Fibroblast of mammary gland (primary cell): ENCODE data around the gene TMEM132A.
A peak's percentile ranks its signal among the peaks of the same experiment; 100 is the strongest.

ENCODE experiments used
- DNase-seq: peaks from one replicate; pipeline ENCODE4 v3.0.0-alpha.2; 2010; ENCODE audit warnings: low read depth
- H3K4me3 ChIP-seq: 2 replicates; pipeline ENCODE4 v1.5.1; 2011; ENCODE audit warnings: low read depth, mild to moderate bottlenecking, low read length, moderate library complexity; ENCODE audit not compliant: control insufficient read depth
- TF ChIP-seq, protein P1 (sequence below): conservative IDR thresholded peaks from 2 replicates; pipeline ENCODE4 v1.5.1; 2011; ENCODE audit warnings: low read depth, low read length, inconsistent platforms; ENCODE audit not compliant: control insufficient read depth, insufficient read depth

TMEM132A gene

DNA sequence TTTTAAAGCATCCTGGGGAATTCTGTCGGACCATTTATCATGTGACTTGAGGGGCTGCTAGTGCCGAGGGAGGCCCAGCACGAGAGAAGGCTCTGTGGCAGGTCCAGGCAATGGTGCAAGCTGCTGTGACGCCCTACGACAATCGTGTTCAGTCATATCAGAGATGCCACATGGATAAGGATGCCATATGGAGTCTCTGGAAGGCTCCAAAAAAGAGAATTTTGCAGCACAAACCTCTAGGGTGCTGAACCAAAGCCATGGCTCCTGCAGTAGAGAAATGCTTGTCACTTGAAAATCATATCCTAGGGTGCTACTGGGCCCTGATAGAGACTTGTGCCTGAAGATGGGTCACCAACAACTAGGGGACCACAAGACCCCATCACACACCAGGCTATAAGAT, 40.5 kb downstream of the TMEM132A start:
- H3K4me3 ChIP-seq, result no peak overlapping the region
- DNase-seq, result no peak

DNA sequence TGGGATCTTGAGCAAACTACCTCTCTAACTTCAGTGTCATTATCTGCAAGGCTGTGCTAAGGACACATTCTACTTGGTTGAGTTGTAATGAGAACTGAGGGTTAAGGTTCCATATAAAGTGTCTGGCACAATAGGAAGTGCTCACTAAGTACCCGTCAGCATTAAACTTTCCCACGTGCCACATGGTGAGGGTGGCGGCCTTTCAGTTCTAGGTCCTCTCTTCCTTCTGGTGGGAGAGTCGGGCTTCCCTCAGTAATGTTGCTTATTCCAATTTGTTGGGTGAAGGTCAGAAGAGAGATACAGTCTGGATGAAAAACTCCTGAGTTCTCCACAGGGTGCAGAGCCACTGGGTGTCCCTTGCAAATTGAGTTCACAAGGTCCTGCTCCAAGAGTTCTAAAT, 42.6 kb downstream of the TMEM132A start:
- no peak overlapping the region for H3K4me3 ChIP-seq
- DNase-seq, result no peak

More for the DNA sequence above, 40.5 kb downstream of the TMEM132A start:
- TF ChIP-seq, protein P1, sequence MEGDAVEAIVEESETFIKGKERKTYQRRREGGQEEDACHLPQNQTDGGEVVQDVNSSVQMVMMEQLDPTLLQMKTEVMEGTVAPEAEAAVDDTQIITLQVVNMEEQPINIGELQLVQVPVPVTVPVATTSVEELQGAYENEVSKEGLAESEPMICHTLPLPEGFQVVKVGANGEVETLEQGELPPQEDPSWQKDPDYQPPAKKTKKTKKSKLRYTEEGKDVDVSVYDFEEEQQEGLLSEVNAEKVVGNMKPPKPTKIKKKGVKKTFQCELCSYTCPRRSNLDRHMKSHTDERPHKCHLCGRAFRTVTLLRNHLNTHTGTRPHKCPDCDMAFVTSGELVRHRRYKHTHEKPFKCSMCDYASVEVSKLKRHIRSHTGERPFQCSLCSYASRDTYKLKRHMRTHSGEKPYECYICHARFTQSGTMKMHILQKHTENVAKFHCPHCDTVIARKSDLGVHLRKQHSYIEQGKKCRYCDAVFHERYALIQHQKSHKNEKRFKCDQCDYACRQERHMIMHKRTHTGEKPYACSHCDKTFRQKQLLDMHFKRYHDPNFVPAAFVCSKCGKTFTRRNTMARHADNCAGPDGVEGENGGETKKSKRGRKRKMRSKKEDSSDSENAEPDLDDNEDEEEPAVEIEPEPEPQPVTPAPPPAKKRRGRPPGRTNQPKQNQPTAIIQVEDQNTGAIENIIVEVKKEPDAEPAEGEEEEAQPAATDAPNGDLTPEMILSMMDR, result no peak

DNA sequence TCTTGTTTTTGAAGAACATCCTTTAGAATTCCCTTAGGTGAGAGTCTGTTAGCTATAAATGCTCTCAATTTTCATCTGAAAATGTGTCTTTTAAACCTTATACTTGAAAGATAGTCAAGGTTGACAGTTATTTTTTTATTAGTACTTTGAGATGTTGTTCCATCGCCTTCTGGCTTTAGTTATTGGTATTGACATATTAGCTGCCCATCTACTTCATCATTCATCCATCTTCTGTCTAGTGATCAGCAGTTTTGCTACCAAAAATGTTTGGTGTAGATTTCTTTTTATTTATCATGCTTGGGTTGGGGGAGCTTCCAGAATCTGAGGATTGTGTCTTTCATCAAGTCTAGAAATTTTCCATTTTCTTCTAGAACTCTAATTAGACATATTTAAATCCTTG, 44.0 kb downstream of the TMEM132A start:
- H3K4me3 ChIP-seq, result no peak overlapping the region
- TF ChIP-seq, protein P1, result no peak
- DNase-seq, result no peak

More for the DNA sequence above, 42.6 kb downstream of the TMEM132A start:
- TF ChIP-seq, protein P1, result no peak

DNA sequence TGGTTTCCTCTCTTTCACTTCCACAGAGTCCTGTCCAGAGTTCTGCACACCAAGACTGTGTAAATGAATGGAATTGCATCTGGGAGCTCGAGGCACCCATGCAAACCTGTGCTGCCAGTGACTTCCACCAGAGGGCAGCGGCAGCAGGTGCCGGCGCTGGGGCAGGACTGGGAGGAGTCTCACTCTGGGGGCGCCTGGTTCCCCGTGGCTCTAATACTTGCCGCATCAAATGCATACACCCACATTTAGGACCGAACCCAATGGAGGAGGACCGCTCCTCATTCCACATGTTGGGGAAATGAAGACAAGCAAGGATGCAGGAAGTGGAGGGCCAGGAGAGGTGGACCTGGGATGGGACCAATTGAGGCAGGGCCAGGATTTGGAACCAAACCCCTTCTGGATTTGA, 46.1 kb downstream of the TMEM132A start:
- TF ChIP-seq, protein P1, result peak; percentile 75
- no peak overlapping the region for H3K4me3 ChIP-seq
- peak; percentile 28 for DNase-seq

DNA sequence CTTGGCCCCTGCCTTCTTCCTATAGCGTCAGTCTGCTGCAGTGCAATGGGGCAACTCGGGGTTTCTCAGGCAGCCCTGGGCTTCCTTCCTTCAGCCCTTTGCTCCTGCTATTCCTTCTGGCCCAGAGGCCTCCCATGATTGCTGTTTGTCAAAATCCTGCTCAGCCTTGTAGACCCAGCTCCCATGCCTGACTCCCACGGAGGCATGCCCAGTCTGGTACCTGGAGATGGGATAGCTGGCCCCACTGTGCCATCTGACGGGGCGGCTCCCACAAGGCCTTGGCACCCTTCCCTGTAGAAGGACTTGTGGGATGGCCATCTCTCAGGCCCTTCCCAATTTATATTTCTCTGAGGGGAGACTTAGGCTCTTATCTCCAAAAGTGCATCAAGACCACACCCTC, 46.6 kb downstream of the TMEM132A start:
- no peak for DNase-seq
- H3K4me3 ChIP-seq, result no peak overlapping the region
- TF ChIP-seq, protein P1, result no peak

DNA sequence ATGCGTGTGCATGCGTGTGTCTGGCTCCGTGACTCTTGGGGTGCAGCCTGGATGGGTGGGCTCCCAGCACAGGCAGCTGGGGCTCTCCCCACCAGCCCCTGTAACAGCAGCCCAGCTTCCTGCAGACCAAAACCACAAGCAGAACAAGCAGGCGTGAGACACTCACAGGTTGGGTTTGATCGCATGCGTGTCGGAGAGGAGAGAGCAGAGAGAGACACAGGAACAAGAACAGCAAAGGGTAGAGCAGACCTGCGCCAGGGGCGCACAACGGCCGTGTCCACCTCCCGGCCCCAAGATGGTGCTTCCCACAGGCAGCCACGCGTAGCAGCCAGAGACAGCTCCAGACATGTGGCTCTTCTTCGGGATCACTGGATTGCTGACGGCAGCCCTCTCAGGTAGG, 47.3 kb downstream of the TMEM132A start, which contains the start of gene CD6:
CD6 (plus strand) TSS at position 161 of the 400 bp plus-strand sequence; CDS start at position 347, 186 bp downstream.
- no peak for DNase-seq
- no peak within 1 kb of the TSS for H3K4me3 ChIP-seq
- TF ChIP-seq, protein P1, result no peak
